ENCODE data around the gene NRXN3. TPM values are rescaled to one million over a fixed set of nuclear protein-coding genes. Genes with fewer than 3 reads are reported as not detected.

Gene NRXN3
- total and polyA plus RNA-seq, 2 of the 4 experiments (the other 2 are of a cell fraction) = 4.8 to 25.1 TPM

DNA sequence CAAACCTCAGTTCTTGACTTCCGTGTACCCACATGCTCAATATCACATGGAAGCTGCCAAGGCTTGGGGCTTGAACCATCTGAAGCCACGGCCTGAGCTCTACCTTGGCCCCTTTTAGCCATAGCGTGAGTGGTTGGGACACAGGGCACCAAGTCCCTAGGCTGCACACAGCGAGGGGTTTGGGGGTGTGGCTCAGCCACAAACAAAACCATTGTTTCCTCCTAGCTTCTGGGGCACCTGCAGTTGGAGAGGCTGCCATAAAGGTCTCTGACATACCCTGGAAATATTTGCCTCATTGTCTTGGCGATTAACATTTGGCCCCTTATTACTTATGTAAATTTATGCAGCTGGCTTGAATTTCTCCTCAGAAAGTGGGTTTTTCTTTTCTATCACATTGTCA lies 628.6 kb downstream of the NRXN3 start:
- no peak overlapping the region for H3K14ac ChIP-seq (replicated peaks; ENCODE audit: low read depth, low read length)
- no peak overlapping the region for H2AFZ ChIP-seq (replicated peaks; ENCODE audit: low read length, poor library complexity)
- no peak overlapping the region for H4K8ac ChIP-seq (ENCODE audit: low read depth in 2 of 2, low read length in 2 of 2)
- H2BK120ac ChIP-seq (ENCODE audit: low read depth, low read length) = no peak overlapping the region
- intact Hi-C loops (cut with micrococcal nuclease) (no loop called here), dilution Hi-C loops (cut with HindIII; ENCODE audit: low sequenced_read_pairs, unreplicated experiment) (no loop called here), in situ Hi-C loops (cut with MboI; ENCODE audit: low sequenced_read_pairs) (no loop called here)
- no peak overlapping the region for H3K18ac ChIP-seq (ENCODE audit: low read depth, low read length)
- no peak overlapping the region for H3K4me3 ChIP-seq (ENCODE audit: insufficient read depth, low read depth, low read length)
- H3K79me1 ChIP-seq (ENCODE audit: low read depth in 1 of 2, low read length in 2 of 2) = no peaks in the 10 kb centered on the region
- no peak overlapping the region for H3K4ac ChIP-seq (ENCODE audit: low read depth, low read length)
- no peak overlapping the region for H3K23ac ChIP-seq (ENCODE audit: low read depth, low read length)
- POLR2A ChIA-PET (ENCODE audit: unreplicated experiment) = no interaction called here
- no TSS peak for BruUV-seq (replicated peaks)
- no peak overlapping the region for H3K27ac ChIP-seq (ENCODE audit: insufficient read depth, low read length)
- H4K91ac ChIP-seq (ENCODE audit: insufficient read depth, low read depth, low read length) = no peak overlapping the region
- CTCF ChIA-PET = no interaction called here
- H2BK20ac ChIP-seq (ENCODE audit: low read depth, low read length) = no peak overlapping the region
- H3K56ac ChIP-seq (ENCODE audit: extremely low read depth, insufficient read depth, low read length) = no peak overlapping the region
- H3K27me3 ChIP-seq (ENCODE audit: control insufficient read depth, insufficient read depth, low read length) = no peaks in the 10 kb centered on the region
- H2BK5ac ChIP-seq (ENCODE audit: low read depth, low read length, poor library complexity, severe bottlenecking) = no peak overlapping the region
- no peaks in the 10 kb centered on the region for H3K4me1 ChIP-seq (ENCODE audit: control insufficient read depth, insufficient read depth, low read length)
- H3K9me1 ChIP-seq (ENCODE audit: insufficient read depth, low read length) = no peaks in the 10 kb centered on the region
- H2AK5ac ChIP-seq (ENCODE audit: low read depth, low read length) = no peak overlapping the region
- no peak overlapping the region for H2BK15ac ChIP-seq (ENCODE audit: low read depth, low read length)
- H4K5ac ChIP-seq (ENCODE audit: low read depth, low read length) = no peak overlapping the region
- DNase-seq (no peak), ATAC-seq (ENCODE audit: low read depth) (no peak)
- H3K4me2 ChIP-seq (ENCODE audit: low read depth, low read length) = no peak overlapping the region
- TF ChIP-seq MXI1 (IDR thresholded peaks at IDR 0.05; ENCODE audit: borderline replicate concordance, low read depth, low read length) = no peak
- no peak for TF ChIP-seq RCOR1 (IDR thresholded peaks at IDR 0.05; ENCODE audit: insufficient replicate concordance, low read length)
- H3K36me3 ChIP-seq (ENCODE audit: control insufficient read depth, insufficient read depth, low read length) = no peaks in the 10 kb centered on the region
- H3K9me3 ChIP-seq (ENCODE audit: control insufficient read depth, insufficient read depth, low read length) = peaks cover 2% of the 10 kb centered on the region
- H2AK9ac ChIP-seq (replicated peaks; ENCODE audit: low read depth, low read length, poor library complexity) = no peak overlapping the region
- no peaks in the 10 kb centered on the region for H4K20me1 ChIP-seq (ENCODE audit: insufficient read depth, low read length)
- 83% methylated on average over 1 of the region's 5 CpGs; no CpG with 5 or more reads in 1 of the 2 experiments for WGBS, 2 experiments (ENCODE audit: extremely low coverage in 2 of 2, insufficient read length in 1 of 2)
- no peak overlapping the region for H3K9ac ChIP-seq (ENCODE audit: low read depth, low read length)

All from IMR-90 (cell line).